HCT116 (cell line): ENCODE measurements around the gene RASL10A. TPM values are rescaled to one million over a fixed set of nuclear protein-coding genes. Genes with fewer than 3 reads are reported as not detected.

Source experiments
- ATAC-seq: fragments of 200-7000 bp; cut with Tn5 transposase; 2 replicates; pipeline ENCODE4 v1.9.1; 2020; ENCODE audit warnings: mild to moderate bottlenecking, moderate library complexity
- BruUV-seq: library from RNA; stranded (reverse); fragments of 400-500 nt; replicated peaks from 2 replicates; lab custom pipeline; 2021; lab: Mats Ljungman, UMichigan
- CTCF ChIA-PET: fragments of 300-600 bp; sonication (Branson Sonifier 250); formaldehyde crosslinking; loops from one replicate; lab custom pipeline; 2021; ENCODE audit warnings: antibody characterized with exemption; lab: Charles Lee
- POLR2A ChIA-PET: fragments of 300-600, 350-600 bp; sonication (Branson Sonifier 250); formaldehyde crosslinking; loops from one replicate; lab custom pipeline; 2021; ENCODE audit warnings: antibody characterized with exemption; lab: Charles Lee
- RAD21 ChIA-PET, 2 experiments: fragments of 300-600 bp; sonication (Branson Sonifier 250); formaldehyde crosslinking; loops; one replicate each; lab custom pipeline; 2023; ENCODE audit warnings: low total read pairs in 2 of 2; ENCODE audit not compliant: uncharacterized antibody in 2 of 2, unreplicated experiment in 2 of 2, low non-redundant PET in 1 of 2; lab: Charles Lee
- DNase-seq: peaks from one replicate; pipeline ENCODE4 v3.0.0-alpha.2; 2010; ENCODE audit warnings: low read depth, low spot score
- H2AFZ ChIP-seq: fragments of 200-600 bp; shearing (Covaris generic), sonication (generic); 2 replicates; pipeline ENCODE4 v1.6.1; 2017; ENCODE audit warnings: low read depth, mixed run types, mixed read lengths, antibody characterized with exemption, low read length; ENCODE audit not compliant: poor library complexity, severe bottlenecking
- H3K27ac ChIP-seq: 2 replicates; pipeline ENCODE4 v1.5.1; 2012; ENCODE audit warnings: low read depth, low read length
- H3K27me3 ChIP-seq: fragments of 200-600 bp; sonication (generic); 2 replicates; pipeline ENCODE4 v1.6.1; 2016; ENCODE audit warnings: mixed run types, low read length, mixed read lengths; ENCODE audit not compliant: insufficient read depth
- H3K36me3 ChIP-seq, 2 experiments: fragments of 200-500 bp in 1 of 2; fragments of 200-600 bp in 1 of 2; sonication (Bioruptor generic) in 1 of 2; sonication (generic) in 1 of 2; 2 replicates each; pipeline versions ENCODE4 v1.5.1 to v1.6.1; 2014 to 2016; ENCODE audit warnings: low read length in 2 of 2, inconsistent platforms in 1 of 2, mixed read lengths in 1 of 2, mixed run types in 1 of 2; ENCODE audit not compliant: insufficient read depth in 2 of 2, control insufficient read depth in 1 of 2
- H3K4me1 ChIP-seq, 2 experiments: fragments of 200-600 bp in 1 of 2; sonication (generic) in 1 of 2; 2 replicates each; pipeline versions ENCODE4 v1.5.1 to v1.6.1; 2012 to 2017; ENCODE audit warnings: low read length in 2 of 2, inconsistent platforms in 1 of 2, mild to moderate bottlenecking in 1 of 2, mixed read lengths in 1 of 2, mixed run types in 1 of 2, moderate library complexity in 1 of 2; ENCODE audit not compliant: insufficient read depth in 2 of 2, control insufficient read depth in 1 of 2
- H3K4me2 ChIP-seq: fragments of 200-600 bp; sonication (generic); 2 replicates; pipeline ENCODE4 v1.6.1; 2017; ENCODE audit warnings: mixed run types, low read length, mixed read lengths
- H3K4me3 ChIP-seq, 2 experiments: fragments of 200-600 bp in 1 of 2; sonication (generic) in 1 of 2; replicated peaks in 1 of 2; 2 replicates each; pipeline ENCODE4 v1.5.1; 2011 to 2016; ENCODE audit warnings: low read length in 2 of 2, control low read depth in 1 of 2, low read depth in 1 of 2, mild to moderate bottlenecking in 1 of 2, mixed read lengths in 1 of 2, mixed run types in 1 of 2
- H3K79me2 ChIP-seq: fragments of 200-600 bp; sonication (generic); 2 replicates; pipeline ENCODE4 v1.6.1; 2017; ENCODE audit warnings: mild to moderate bottlenecking, mixed run types, low read length, moderate library complexity, mixed read lengths; ENCODE audit not compliant: insufficient read depth
- H3K9ac ChIP-seq: fragments of 200-600 bp; sonication (generic); 2 replicates; pipeline ENCODE4 v1.6.1; 2016; ENCODE audit warnings: low read length, mixed read lengths
- H3K9me2 ChIP-seq: fragments of 200-600 bp; sonication (generic), shearing (Covaris generic); 2 replicates; pipeline ENCODE4 v1.6.1; 2017; ENCODE audit warnings: mixed run types, mild to moderate bottlenecking, moderate library complexity; ENCODE audit not compliant: insufficient read depth
- H3K9me3 ChIP-seq, 2 experiments: fragments of 200-500 bp in 1 of 2; fragments of 200-600 bp in 1 of 2; sonication (Bioruptor generic) in 1 of 2; sonication (generic) in 1 of 2; 2 replicates each; pipeline ENCODE4 v1.6.1; 2014 to 2017; ENCODE audit warnings: low read length in 2 of 2, mixed read lengths in 2 of 2, inconsistent platforms in 1 of 2, low read depth in 1 of 2, mild to moderate bottlenecking in 1 of 2, mixed run types in 1 of 2, moderate library complexity in 1 of 2; ENCODE audit not compliant: control insufficient read depth in 1 of 2, insufficient read depth in 1 of 2
- H4K20me1 ChIP-seq: fragments of 200-600 bp; sonication (generic), shearing (Covaris generic); 2 replicates; pipeline ENCODE4 v1.6.1; 2017; ENCODE audit warnings: mixed run types, mild to moderate bottlenecking, moderate library complexity; ENCODE audit not compliant: insufficient read depth
- CBX3 ChIP-seq: IDR thresholded peaks from 2 replicates; pipeline ENCODE4 v1.6.1; 2012; ENCODE audit warnings: low read depth
- FOSL1 ChIP-seq: IDR thresholded peaks from 2 replicates; pipeline ENCODE4 v1.6.1; 2012; ENCODE audit warnings: low read depth
- JUND ChIP-seq: IDR thresholded peaks from 2 replicates; pipeline ENCODE4 v1.6.1; 2012
- TCF7L2 ChIP-seq: IDR thresholded peaks from 2 replicates; pipeline ENCODE4 v1.7.0; 2011; ENCODE audit warnings: borderline replicate concordance, inconsistent platforms; ENCODE audit not compliant: insufficient read depth, insufficient read length; ENCODE audit errors: extremely low read depth
- YY1 ChIP-seq: IDR thresholded peaks from 2 replicates; pipeline ENCODE4 v1.6.1; 2011; ENCODE audit warnings: low read length, low read depth, moderate library complexity, mild to moderate bottlenecking; ENCODE audit not compliant: insufficient replicate concordance; ENCODE audit errors: extremely low read depth
- ZNF274 ChIP-seq: fragments of 200-500 bp; sonication (Bioruptor generic); IDR thresholded peaks from 2 replicates; pipeline ENCODE4 v1.6.1; 2014; ENCODE audit warnings: mild to moderate bottlenecking, low read depth, low read length, inconsistent platforms
- intact Hi-C: fragments of 100-400 bp; cut with micrococcal nuclease; formaldehyde crosslinking; loops from 2 replicates; pipeline ENCODE4 v1.10.0; 2022
- total RNA-seq: library from RNA; stranded (reverse); gene quantifications from one replicate; pipeline ENCODE4 v1.2.1, GENCODE V29; 2021; ENCODE audit not compliant: unreplicated experiment
- TF ChIP-seq, protein P1 (sequence below): IDR thresholded peaks from 2 replicates; pipeline ENCODE4 v1.6.1; 2011; ENCODE audit warnings: mild to moderate bottlenecking, low read length, moderate library complexity; ENCODE audit not compliant: insufficient replicate concordance; ENCODE audit errors: extremely low read depth

RASL10A gene
- total RNA-seq, 1 experiment from 2014 or later, result 0.96 TPM

DNA sequence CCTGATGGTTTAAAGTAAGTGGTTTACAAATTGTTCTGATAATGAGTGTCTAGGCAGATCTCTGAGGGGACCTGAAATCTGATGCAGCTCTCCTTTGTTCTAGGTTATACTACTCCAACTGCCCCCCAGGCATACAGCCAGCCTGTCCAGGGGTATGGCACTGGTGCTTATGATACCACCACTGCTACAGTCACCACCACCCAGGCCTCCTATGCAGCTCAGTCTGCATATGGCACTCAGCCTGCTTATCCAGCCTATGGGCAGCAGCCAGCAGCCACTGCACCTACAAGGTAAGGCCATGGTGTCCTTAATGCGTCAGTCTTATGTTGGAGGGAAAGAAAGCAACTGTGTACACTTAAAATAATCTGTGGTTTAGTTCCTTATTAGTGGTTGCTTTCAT is 37.6 kb downstream of the RASL10A start:
- H3K9me3 ChIP-seq, result no peaks in the 10 kb centered on the region
- no peak overlapping the region for H3K27ac ChIP-seq
- no peak for DNase-seq
- intact Hi-C loops, result no loop called here
- H3K4me1 ChIP-seq, result no peaks in the 10 kb centered on the region
- ChIA-PET CTCF (no interaction called here), POLR2A (no interaction called here), RAD21 (no interaction called here)
- H3K9ac ChIP-seq, result no peak overlapping the region
- H2AFZ ChIP-seq, result no peak overlapping the region
- BruUV-seq, result no TSS peak
- peaks cover 63% of the 10 kb centered on the region; the same call in 1 of the 2 replicates for H4K20me1 ChIP-seq
- H3K79me2 ChIP-seq, result peaks cover 100% of the 10 kb centered on the region
- no peaks in the 10 kb centered on the region for H3K27me3 ChIP-seq
- ATAC-seq, result no peak
- no peak overlapping the region for H3K4me3 ChIP-seq
- TF ChIP-seq ZNF274 (no peak), FOSL1 (no peak)
- H3K4me2 ChIP-seq, result no peak overlapping the region
- H3K36me3 ChIP-seq, result peaks cover 73 to 86% of the 10 kb centered on the region in 2 experiments
- no peaks in the 10 kb centered on the region for H3K9me2 ChIP-seq

DNA sequence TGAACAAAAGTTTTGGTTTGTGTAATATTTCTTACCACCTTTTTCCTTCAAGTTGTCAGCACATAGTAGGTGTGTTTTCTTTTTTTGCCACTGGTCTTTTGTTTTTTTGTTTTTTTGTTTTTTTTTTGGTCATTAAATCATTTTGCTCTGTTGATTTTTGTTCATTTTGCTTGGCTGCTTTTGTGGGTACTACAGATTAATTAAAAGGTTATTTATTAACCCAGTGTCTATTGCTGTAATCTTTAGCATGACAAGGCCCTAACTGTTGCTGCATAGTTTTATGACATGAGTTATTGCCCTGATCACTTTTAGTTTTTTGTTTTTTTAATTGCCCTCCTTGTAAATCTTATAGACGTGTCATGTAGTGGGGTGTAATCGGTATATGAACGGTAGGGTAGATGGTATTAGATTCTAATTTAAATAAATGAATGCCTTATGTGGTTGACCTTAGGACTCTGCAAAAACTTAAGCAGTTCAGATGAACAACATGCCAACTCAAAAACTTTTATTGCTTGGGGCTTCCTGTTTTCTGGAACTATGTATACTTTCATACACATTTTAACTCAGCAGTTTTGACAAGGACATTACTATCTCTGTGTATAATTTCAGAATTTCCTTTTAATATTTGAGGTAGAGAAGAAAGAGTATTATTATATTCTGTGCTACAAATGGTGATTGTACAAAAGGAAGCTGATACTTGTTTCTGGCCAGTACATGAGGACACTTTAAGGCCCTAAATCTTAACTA is 39.5 kb downstream of the RASL10A start:
- Histone ChIP-seq H3K27ac (no peak overlapping the region), H4K20me1 (peaks cover 78% of the 10 kb centered on the region; the same call in 1 of the 2 replicates), H3K9ac (no peak overlapping the region), H3K4me3 (no peak overlapping the region), H3K4me1 (no peaks in the 10 kb centered on the region; a peak in 1 of 4 replicates), H3K4me2 (no peak overlapping the region), H3K9me2 (no peaks in the 10 kb centered on the region), H3K27me3 (no peaks in the 10 kb centered on the region), H2AFZ (no peak overlapping the region), H3K9me3 (no peaks in the 10 kb centered on the region), H3K36me3 (peaks cover 83 to 92% of the 10 kb centered on the region in 2 experiments), H3K79me2 (peaks cover 100% of the 10 kb centered on the region)
- DNase-seq (no peak), ATAC-seq (no peak)
- intact Hi-C loops, result no loop called here
- RAD21 ChIA-PET, result no interaction called here
- BruUV-seq, result no TSS peak
- TF ChIP-seq CBX3, result no peak
- TF ChIP-seq TCF7L2, result no peak
- TF ChIP-seq, protein P1, sequence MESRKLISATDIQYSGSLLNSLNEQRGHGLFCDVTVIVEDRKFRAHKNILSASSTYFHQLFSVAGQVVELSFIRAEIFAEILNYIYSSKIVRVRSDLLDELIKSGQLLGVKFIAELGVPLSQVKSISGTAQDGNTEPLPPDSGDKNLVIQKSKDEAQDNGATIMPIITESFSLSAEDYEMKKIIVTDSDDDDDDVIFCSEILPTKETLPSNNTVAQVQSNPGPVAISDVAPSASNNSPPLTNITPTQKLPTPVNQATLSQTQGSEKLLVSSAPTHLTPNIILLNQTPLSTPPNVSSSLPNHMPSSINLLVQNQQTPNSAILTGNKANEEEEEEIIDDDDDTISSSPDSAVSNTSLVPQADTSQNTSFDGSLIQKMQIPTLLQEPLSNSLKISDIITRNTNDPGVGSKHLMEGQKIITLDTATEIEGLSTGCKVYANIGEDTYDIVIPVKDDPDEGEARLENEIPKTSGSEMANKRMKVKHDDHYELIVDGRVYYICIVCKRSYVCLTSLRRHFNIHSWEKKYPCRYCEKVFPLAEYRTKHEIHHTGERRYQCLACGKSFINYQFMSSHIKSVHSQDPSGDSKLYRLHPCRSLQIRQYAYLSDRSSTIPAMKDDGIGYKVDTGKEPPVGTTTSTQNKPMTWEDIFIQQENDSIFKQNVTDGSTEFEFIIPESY, result no peak
- TF ChIP-seq YY1, result no peak
- TF ChIP-seq JUND, result no peak
- POLR2A ChIA-PET, result no interaction called here
- CTCF ChIA-PET, result no interaction called here
